ENCODE data around the gene NUP214. TPM values are rescaled to one million over a fixed set of nuclear protein-coding genes. Genes with fewer than 3 reads are reported as not detected.

NUP214 gene
- total RNA-seq, 1 experiment from 2014 or later = 34.9 TPM

- TF ChIP-seq SIN3A (IDR thresholded peaks at IDR 0.05; ENCODE audit: borderline replicate concordance, insufficient read depth, low read depth, low read length) = no peak
- no peak for TF ChIP-seq CTCF (IDR thresholded peaks at IDR 0.05)
- TF ChIP-seq POLR2AphosphoS5 (IDR thresholded peaks at IDR 0.05; ENCODE audit: low read depth, low read length) = no peak
- TF ChIP-seq REST (IDR thresholded peaks at IDR 0.05; ENCODE audit: insufficient read depth in 1 of 2, low read depth in 2 of 2, low read length in 1 of 2) = no peak
- no peak for TF ChIP-seq TCF7L2 (IDR thresholded peaks at IDR 0.05; ENCODE audit: low read depth, low read length)
- H3K4me1 ChIP-seq (ENCODE audit: control insufficient read depth, insufficient read depth, low read length) = no peaks in the 10 kb centered on the region
- in situ Hi-C loops (cut with HindIII; ENCODE audit: low pct_unique_long_range_greater_than_20kb, low sequenced_read_pairs) = no loop called here
- ChIA-PET POLR2A (no interaction called here), CTCF (no interaction called here)
- no peak overlapping the region for H3K4me3 ChIP-seq (ENCODE audit: low read depth in 2 of 2, low read length in 2 of 2)
- H3K36me3 ChIP-seq (ENCODE audit: control insufficient read depth, insufficient read depth, low read length) = peaks cover 37% of the 10 kb centered on the region
- no peak overlapping the region for H3K27ac ChIP-seq (ENCODE audit: low read length)
- H3K9me3 ChIP-seq (ENCODE audit: control insufficient read depth, insufficient read depth, low read depth, low read length) = no peaks in the 10 kb centered on the region
- no TSS peak for BruUV-seq (replicated peaks)
- DNase-seq (ENCODE audit: low read depth, low spot score) (no peak), ATAC-seq (no peak)
- H3K27me3 ChIP-seq (ENCODE audit: control insufficient read depth, insufficient read depth, low read length) = no peaks in the 10 kb centered on the region
- intact Hi-C loops (cut with micrococcal nuclease; ENCODE audit: unreplicated experiment) = no loop called here
These were observed 22.9 kb downstream of the NUP214 start for GRCh38 chr9:131148276-131148675.

- H3K27ac ChIP-seq (ENCODE audit: low read length) = no peak overlapping the region
- ChIA-PET POLR2A (no interaction called here), CTCF (no interaction called here)
- TF ChIP-seq SIN3A (IDR thresholded peaks at IDR 0.05; ENCODE audit: borderline replicate concordance, insufficient read depth, low read depth, low read length) = no peak
- TF ChIP-seq POLR2AphosphoS5 (IDR thresholded peaks at IDR 0.05; ENCODE audit: low read depth, low read length) = no peak
- no peak for TF ChIP-seq REST (IDR thresholded peaks at IDR 0.05; ENCODE audit: insufficient read depth in 1 of 2, low read depth in 2 of 2, low read length in 1 of 2)
- no peak for TF ChIP-seq TCF7L2 (IDR thresholded peaks at IDR 0.05; ENCODE audit: low read depth, low read length)
- intact Hi-C loops (cut with micrococcal nuclease; ENCODE audit: unreplicated experiment) (no loop called here), in situ Hi-C loops (cut with HindIII; ENCODE audit: low pct_unique_long_range_greater_than_20kb, low sequenced_read_pairs) (no loop called here)
- no peak for DNase-seq (ENCODE audit: low read depth, low spot score)
- no peak overlapping the region for H3K4me3 ChIP-seq (ENCODE audit: low read depth in 2 of 2, low read length in 2 of 2)
- no peaks in the 10 kb centered on the region for H3K4me1 ChIP-seq (ENCODE audit: control insufficient read depth, insufficient read depth, low read length)
- BruUV-seq (replicated peaks) = no TSS peak
- ATAC-seq = no peak
- peaks cover 34% of the 10 kb centered on the region for H3K36me3 ChIP-seq (ENCODE audit: control insufficient read depth, insufficient read depth, low read length)
- H3K27me3 ChIP-seq (ENCODE audit: control insufficient read depth, insufficient read depth, low read length) = no peaks in the 10 kb centered on the region
- no peaks in the 10 kb centered on the region for H3K9me3 ChIP-seq (ENCODE audit: control insufficient read depth, insufficient read depth, low read depth, low read length)
These were observed 23.7 kb downstream of the NUP214 start for GRCh38 chr9:131148966-131149687.

All from Panc1 (cell line).